ENCODE results near the gene DNAJB1.

DNA sequence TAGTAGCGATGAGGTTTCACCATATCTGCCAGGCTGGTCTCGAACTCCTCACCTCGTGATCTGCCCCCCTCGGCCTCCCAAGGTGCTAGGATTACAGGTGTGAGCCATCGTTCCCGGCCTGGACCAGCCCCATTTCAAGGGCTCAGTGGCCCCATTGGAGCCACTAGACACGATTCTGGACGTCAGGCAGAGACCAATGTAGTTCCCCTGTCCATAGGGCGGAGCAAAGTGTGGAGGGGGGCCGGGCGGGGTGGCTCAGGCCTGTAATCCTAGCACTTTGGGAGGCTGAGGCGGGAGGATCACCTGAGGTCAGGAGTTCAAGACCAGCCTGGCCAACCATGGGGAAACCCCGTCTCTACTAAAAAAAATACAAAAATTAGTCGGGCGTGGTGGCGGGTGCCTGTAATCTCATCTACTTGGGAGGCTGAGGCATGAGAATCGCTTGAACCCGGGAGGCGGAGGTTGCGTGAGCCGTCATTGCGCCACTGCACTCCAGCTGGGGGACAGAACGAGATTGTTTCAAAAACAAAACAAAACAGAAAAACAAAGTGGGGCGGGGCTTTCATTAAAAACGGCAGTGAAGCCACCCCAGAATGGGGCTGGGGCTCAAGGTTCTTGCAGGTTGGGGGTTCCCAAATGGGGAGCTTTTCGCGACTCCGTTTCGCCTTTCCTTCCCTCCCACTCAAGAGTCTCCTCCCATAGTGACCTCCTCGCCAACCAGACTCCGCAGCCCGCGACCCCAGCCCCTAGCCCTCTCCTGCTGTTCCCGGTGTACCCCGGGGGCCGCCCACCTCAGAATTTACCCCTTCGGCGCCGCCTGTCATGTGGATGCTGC is 10.4 kb upstream of the DNAJB1 start:
- no peak for TF ChIP-seq JUND (IDR thresholded peaks at IDR 0.05; ENCODE audit: low read depth, low read length)
- TF ChIP-seq REST (IDR thresholded peaks at IDR 0.05; ENCODE audit: low read depth, low read length) = no peak
- no peak for TF ChIP-seq SMAD5 (IDR thresholded peaks at IDR 0.05; ENCODE audit: low read depth)
- TF ChIP-seq, protein P1, sequence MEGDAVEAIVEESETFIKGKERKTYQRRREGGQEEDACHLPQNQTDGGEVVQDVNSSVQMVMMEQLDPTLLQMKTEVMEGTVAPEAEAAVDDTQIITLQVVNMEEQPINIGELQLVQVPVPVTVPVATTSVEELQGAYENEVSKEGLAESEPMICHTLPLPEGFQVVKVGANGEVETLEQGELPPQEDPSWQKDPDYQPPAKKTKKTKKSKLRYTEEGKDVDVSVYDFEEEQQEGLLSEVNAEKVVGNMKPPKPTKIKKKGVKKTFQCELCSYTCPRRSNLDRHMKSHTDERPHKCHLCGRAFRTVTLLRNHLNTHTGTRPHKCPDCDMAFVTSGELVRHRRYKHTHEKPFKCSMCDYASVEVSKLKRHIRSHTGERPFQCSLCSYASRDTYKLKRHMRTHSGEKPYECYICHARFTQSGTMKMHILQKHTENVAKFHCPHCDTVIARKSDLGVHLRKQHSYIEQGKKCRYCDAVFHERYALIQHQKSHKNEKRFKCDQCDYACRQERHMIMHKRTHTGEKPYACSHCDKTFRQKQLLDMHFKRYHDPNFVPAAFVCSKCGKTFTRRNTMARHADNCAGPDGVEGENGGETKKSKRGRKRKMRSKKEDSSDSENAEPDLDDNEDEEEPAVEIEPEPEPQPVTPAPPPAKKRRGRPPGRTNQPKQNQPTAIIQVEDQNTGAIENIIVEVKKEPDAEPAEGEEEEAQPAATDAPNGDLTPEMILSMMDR (IDR thresholded peaks at IDR 0.05 in 2 of 3, conservative IDR thresholded peaks at IDR 0.05 in 1 of 3; ENCODE audit: control insufficient read depth in 2 of 3, extremely low read depth in 1 of 3, insufficient read depth in 1 of 3, low read depth in 3 of 3, low read length in 3 of 3) = no peak
- TF ChIP-seq, protein P2, sequence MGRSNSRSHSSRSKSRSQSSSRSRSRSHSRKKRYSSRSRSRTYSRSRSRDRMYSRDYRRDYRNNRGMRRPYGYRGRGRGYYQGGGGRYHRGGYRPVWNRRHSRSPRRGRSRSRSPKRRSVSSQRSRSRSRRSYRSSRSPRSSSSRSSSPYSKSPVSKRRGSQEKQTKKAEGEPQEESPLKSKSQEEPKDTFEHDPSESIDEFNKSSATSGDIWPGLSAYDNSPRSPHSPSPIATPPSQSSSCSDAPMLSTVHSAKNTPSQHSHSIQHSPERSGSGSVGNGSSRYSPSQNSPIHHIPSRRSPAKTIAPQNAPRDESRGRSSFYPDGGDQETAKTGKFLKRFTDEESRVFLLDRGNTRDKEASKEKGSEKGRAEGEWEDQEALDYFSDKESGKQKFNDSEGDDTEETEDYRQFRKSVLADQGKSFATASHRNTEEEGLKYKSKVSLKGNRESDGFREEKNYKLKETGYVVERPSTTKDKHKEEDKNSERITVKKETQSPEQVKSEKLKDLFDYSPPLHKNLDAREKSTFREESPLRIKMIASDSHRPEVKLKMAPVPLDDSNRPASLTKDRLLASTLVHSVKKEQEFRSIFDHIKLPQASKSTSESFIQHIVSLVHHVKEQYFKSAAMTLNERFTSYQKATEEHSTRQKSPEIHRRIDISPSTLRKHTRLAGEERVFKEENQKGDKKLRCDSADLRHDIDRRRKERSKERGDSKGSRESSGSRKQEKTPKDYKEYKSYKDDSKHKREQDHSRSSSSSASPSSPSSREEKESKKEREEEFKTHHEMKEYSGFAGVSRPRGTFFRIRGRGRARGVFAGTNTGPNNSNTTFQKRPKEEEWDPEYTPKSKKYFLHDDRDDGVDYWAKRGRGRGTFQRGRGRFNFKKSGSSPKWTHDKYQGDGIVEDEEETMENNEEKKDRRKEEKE (IDR thresholded peaks at IDR 0.05) = no peak
- TF ChIP-seq EP300 (IDR thresholded peaks at IDR 0.05; ENCODE audit: borderline replicate concordance in 1 of 2, control insufficient read depth in 1 of 2, low read depth in 2 of 2, low read length in 2 of 2) = no peak
- TF ChIP-seq TARDBP (IDR thresholded peaks at IDR 0.05; ENCODE audit: borderline replicate concordance) = no peak
- no peak for TF ChIP-seq USF1 (IDR thresholded peaks at IDR 0.05; ENCODE audit: borderline replicate concordance, extremely low read length, insufficient read depth, low read depth, low read length)
- no peak for TF ChIP-seq CBFB (IDR thresholded peaks at IDR 0.05; ENCODE audit: low read depth)
- TF ChIP-seq CEBPB (IDR thresholded peaks at IDR 0.05; ENCODE audit: borderline replicate concordance in 1 of 2, low read depth in 2 of 2, low read length in 2 of 2) = no peak
- TF ChIP-seq STAT1 (conservative IDR thresholded peaks at IDR 0.05) = no peak
- no peak for TF ChIP-seq ZNF24 (IDR thresholded peaks at IDR 0.05)
- TF ChIP-seq IKZF1 (conservative IDR thresholded peaks at IDR 0.05) = no peak
- TF ChIP-seq BRCA1 (IDR thresholded peaks at IDR 0.05; ENCODE audit: low read depth, low read length) = no peak
